SK-N-SH (cell line): ENCODE data around the gene TTC7B. TPM values are rescaled to one million over a fixed set of nuclear protein-coding genes. Genes with fewer than 3 reads are reported as not detected.

Experiments used
- CTCF ChIA-PET: fragments of 300-600, 350-600 bp; formaldehyde crosslinking; extraction: SDS; loops from one replicate; lab custom pipeline; 2021; lab: Yijun Ruan, JAX
- POLR2A ChIA-PET: fragments of 350-600 bp; sonication (Branson Sonifier 250); formaldehyde crosslinking; extraction: SDS; loops from one replicate; lab custom pipeline; 2020; ENCODE audit warnings: antibody characterized with exemption, inconsistent platforms; lab: Yijun Ruan, JAX
- DNase-seq: peaks from one replicate; pipeline ENCODE4 v3.0.0; 2012
- H2AFZ ChIP-seq: fragments of 200-600 bp; sonication (generic); 2 replicates; pipeline ENCODE4 v1.8.1; 2016; ENCODE audit warnings: antibody characterized with exemption, mild to moderate bottlenecking, low read depth
- H3F3A ChIP-seq: fragments of 200-600 bp; sonication (generic); replicated peaks from 2 replicates; pipeline ENCODE3; 2016; ENCODE audit warnings: antibody characterized with exemption, mild to moderate bottlenecking; ENCODE audit not compliant: insufficient read depth
- H3K27ac ChIP-seq, 2 experiments: fragments of 200-500 bp in 1 of 2; fragments of 200-600 bp in 1 of 2; sonication (Bioruptor generic) in 1 of 2; sonication (generic), shearing (Covaris generic) in 1 of 2; 2 replicates each; pipeline versions ENCODE4 v1.5.1 to v1.6.1; 2014 to 2016; ENCODE audit warnings: low read depth in 2 of 2, inconsistent platforms in 1 of 2, low read length in 1 of 2, mild to moderate bottlenecking in 1 of 2, mixed read lengths in 1 of 2
- H3K27me3 ChIP-seq: fragments of 200-600 bp; sonication (generic), shearing (Covaris generic); 2 replicates; pipeline ENCODE4 v1.6.1; 2016; ENCODE audit warnings: mixed run types; ENCODE audit not compliant: insufficient read depth
- H3K36me3 ChIP-seq, 2 experiments: fragments of 200-500 bp in 1 of 2; fragments of 200-600 bp in 1 of 2; sonication (Bioruptor generic) in 1 of 2; sonication (generic) in 1 of 2; replicated peaks in 1 of 2; 2 replicates each; pipeline versions ENCODE3 to v1.5.1; 2014 to 2016; ENCODE audit warnings: low read length in 1 of 2, mild to moderate bottlenecking in 1 of 2; ENCODE audit not compliant: insufficient read depth in 2 of 2, control insufficient read depth in 1 of 2
- H3K4me1 ChIP-seq, 2 experiments: fragments of 200-500 bp in 1 of 2; fragments of 200-600 bp in 1 of 2; sonication (Bioruptor generic) in 1 of 2; sonication (generic), shearing (Covaris generic) in 1 of 2; 2 replicates each; pipeline versions ENCODE4 v1.5.1 to v1.6.1; 2014 to 2016; ENCODE audit warnings: low read depth in 1 of 2, low read length in 1 of 2, mixed run types in 1 of 2; ENCODE audit not compliant: insufficient read depth in 2 of 2, control insufficient read depth in 1 of 2
- H3K4me2 ChIP-seq: fragments of 200-600 bp; sonication (generic), shearing (Covaris generic); 2 replicates; pipeline ENCODE4 v1.6.1; 2017; ENCODE audit warnings: mixed run types
- H3K4me3 ChIP-seq, 2 experiments: fragments of 200-500 bp in 1 of 2; fragments of 200-600 bp in 1 of 2; sonication (Bioruptor generic) in 1 of 2; sonication (generic), shearing (Covaris generic) in 1 of 2; 2 replicates each; pipeline versions ENCODE4 v1.5.1 to v1.8.1; 2014 to 2016; ENCODE audit warnings: low read depth in 2 of 2, inconsistent platforms in 1 of 2, low read length in 1 of 2, mild to moderate bottlenecking in 1 of 2, mixed read lengths in 1 of 2, moderate library complexity in 1 of 2
- H3K79me2 ChIP-seq: fragments of 200-600 bp; sonication (generic); 2 replicates; pipeline ENCODE4 v1.8.1; 2017; ENCODE audit warnings: mild to moderate bottlenecking; ENCODE audit not compliant: insufficient read depth
- H3K9ac ChIP-seq: fragments of 200-600 bp; sonication (generic); 2 replicates; pipeline ENCODE4 v1.6.1; 2017; ENCODE audit warnings: mixed run types
- H3K9me2 ChIP-seq: fragments of 200-600 bp; sonication (generic); 2 replicates; pipeline ENCODE4 v1.6.1; 2017; ENCODE audit warnings: mixed run types
- H3K9me3 ChIP-seq: fragments of 200-600 bp; sonication (generic); 2 replicates; pipeline ENCODE4 v1.6.1; 2017; ENCODE audit warnings: mixed run types, mild to moderate bottlenecking, moderate library complexity
- H4K20me1 ChIP-seq: fragments of 200-600 bp; sonication (generic); 2 replicates; pipeline ENCODE4 v1.6.1; 2017; ENCODE audit warnings: mild to moderate bottlenecking, mixed run types; ENCODE audit not compliant: insufficient read depth
- EZH2phosphoT487 ChIP-seq: fragments of 200-600 bp; sonication (generic); IDR thresholded peaks from 2 replicates; pipeline ENCODE4 v1.6.1; 2017; ENCODE audit warnings: low read depth, mixed run types, mild to moderate bottlenecking, antibody characterized with exemption, moderate library complexity, borderline replicate concordance
- FOXM1 ChIP-seq: IDR thresholded peaks from 2 replicates; pipeline ENCODE4 v1.4.0; 2012; ENCODE audit warnings: low read depth, mild to moderate bottlenecking
- GATA2 ChIP-seq: sonication (generic); formaldehyde crosslinking; IDR thresholded peaks from 2 replicates; pipeline ENCODE4 v1.5.0; 2020; ENCODE audit warnings: mild to moderate bottlenecking, missing genetic modification reagents
- JUND ChIP-seq: IDR thresholded peaks from 2 replicates; pipeline ENCODE4 v1.4.0; 2012
- MXI1 ChIP-seq: IDR thresholded peaks from 2 replicates; pipeline ENCODE4 v1.6.1; 2012; ENCODE audit warnings: mild to moderate bottlenecking, low read depth, low read length, improper control_type of control experiment
- NRF1 ChIP-seq: IDR thresholded peaks from 2 replicates; pipeline ENCODE4 v1.6.1; 2012; ENCODE audit warnings: low read depth, mild to moderate bottlenecking, low read length
- PBX3 ChIP-seq: IDR thresholded peaks from 2 replicates; pipeline ENCODE4; 2012
- SIN3A ChIP-seq: IDR thresholded peaks from 2 replicates; pipeline ENCODE4 v1.6.1; 2012; ENCODE audit warnings: low read depth, mild to moderate bottlenecking, low read length, moderate library complexity, borderline replicate concordance
- SMC3 ChIP-seq: IDR thresholded peaks from 2 replicates; pipeline ENCODE4 v1.6.1; 2012; ENCODE audit warnings: low read depth, low read length, improper control_type of control experiment
- TEAD4 ChIP-seq: IDR thresholded peaks from 2 replicates; pipeline ENCODE4 v1.4.0; 2012; ENCODE audit warnings: mild to moderate bottlenecking, borderline replicate concordance; ENCODE audit not compliant: insufficient read depth
- YY1 ChIP-seq: IDR thresholded peaks from 2 replicates; pipeline ENCODE4 v1.4.0; 2012; ENCODE audit warnings: low read depth, mild to moderate bottlenecking
- ZBTB33 ChIP-seq: IDR thresholded peaks from 2 replicates; pipeline ENCODE4 v1.4.0; 2012; ENCODE audit warnings: low read depth, borderline replicate concordance
- WGBS: methylation state at CpG from one replicate; pipeline ENCODE4 v1.1.6; 2017; ENCODE audit warnings: low lambda C conversion rate; 5-methylcytosine and 5-hydroxymethylcytosine counted together
- polyA plus RNA-seq, 3 experiments: library from polyadenylated mRNA; depleted of rRNA; stranded (reverse); fragments of >200 nt; gene quantifications; 2 replicates each; pipeline ENCODE4 v1.2.3, GENCODE V29; 2012
- TF ChIP-seq, protein P1 (sequence below): IDR thresholded peaks from 2 replicates; pipeline ENCODE4 v1.4.0; 2012; ENCODE audit warnings: low read depth
- TF ChIP-seq, protein P2 (sequence below): fragments of 200-600 bp; sonication (generic); IDR thresholded peaks from 2 replicates; pipeline ENCODE4 v1.6.1; 2017; ENCODE audit warnings: antibody characterized with exemption, mild to moderate bottlenecking, moderate library complexity
- TF ChIP-seq, protein P3 (sequence below): IDR thresholded peaks from 2 replicates; pipeline ENCODE4 v1.6.1; 2012; ENCODE audit warnings: mild to moderate bottlenecking, low read depth, low read length, moderate library complexity

The TTC7B gene
- polyA plus RNA-seq, 1 of the 3 experiments (the other 2 are of a cell fraction): 43.1 TPM

DNA sequence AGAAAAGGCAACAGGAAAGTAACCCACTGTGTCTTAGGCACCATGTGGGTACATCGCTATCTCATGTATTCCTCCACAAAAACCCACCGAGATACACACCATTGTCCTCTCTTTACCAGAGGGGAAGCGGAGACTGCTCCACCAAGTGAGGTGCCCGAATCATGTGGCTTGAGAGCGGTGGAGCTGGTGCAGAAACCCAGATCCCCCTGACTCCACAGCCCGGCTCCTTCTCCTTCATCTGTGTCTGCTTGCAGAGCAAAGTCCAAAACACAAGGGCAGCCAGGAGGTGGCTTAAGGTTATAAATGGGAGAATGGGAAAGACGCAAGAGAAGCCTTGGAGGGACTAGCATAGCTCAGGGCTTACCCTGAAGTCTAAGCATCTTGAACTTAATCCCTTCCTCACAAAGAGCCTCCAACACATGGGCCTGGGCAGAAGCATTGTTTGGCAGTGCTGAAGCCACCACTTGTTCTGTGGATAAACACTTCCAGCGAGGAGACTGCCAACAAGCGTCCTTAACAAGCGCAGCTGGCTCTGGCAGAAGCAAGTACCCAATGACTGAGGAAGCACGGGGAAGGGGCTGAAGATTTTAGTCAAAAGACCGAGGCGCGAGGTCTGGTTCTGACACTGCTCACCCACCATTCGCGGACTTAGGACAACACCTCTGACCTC, 83.0 kb downstream of the TTC7B start:
- no peak overlapping the region for H2AFZ ChIP-seq
- ChIA-PET CTCF (interaction anchor here (1.2 to 1.4 kb wide), 2 partner anchors 25 to 35 kb away, joined by 3 to 6 read pairs; no protein-coding TSS in a partner anchor), POLR2A (no interaction called here)
- no peaks in the 10 kb centered on the region for H3K4me1 ChIP-seq
- H3K4me2 ChIP-seq: no peak overlapping the region
- H3K27ac ChIP-seq: no peak overlapping the region
- TF ChIP-seq MXI1 (no peak), JUND (no peak), EZH2phosphoT487 (no peak), NRF1 (no peak), PBX3 (no peak)
- TF ChIP-seq, protein P1, sequence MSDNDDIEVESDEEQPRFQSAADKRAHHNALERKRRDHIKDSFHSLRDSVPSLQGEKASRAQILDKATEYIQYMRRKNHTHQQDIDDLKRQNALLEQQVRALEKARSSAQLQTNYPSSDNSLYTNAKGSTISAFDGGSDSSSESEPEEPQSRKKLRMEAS: no peak
- H3K9me3 ChIP-seq: no peaks in the 10 kb centered on the region
- no peak for DNase-seq
- H4K20me1 ChIP-seq: no peaks in the 10 kb centered on the region
- H3K9me2 ChIP-seq: no peaks in the 10 kb centered on the region
- no peak overlapping the region for H3K4me3 ChIP-seq
- no peaks in the 10 kb centered on the region for H3K36me3 ChIP-seq
- no peaks in the 10 kb centered on the region for H3K79me2 ChIP-seq
- 97% methylated on average over 15 of the region's 16 CpGs for WGBS
- no peak overlapping the region for H3K9ac ChIP-seq
- H3K27me3 ChIP-seq: no peaks in the 10 kb centered on the region
- no peaks in the 10 kb centered on the region for H3F3A ChIP-seq

GRCh38 chr14:90732718-90733117, 83.5 kb downstream of the TTC7B start:
- 99% methylated on average over 7 of the region's 7 CpGs for WGBS
- no peak overlapping the region for H3K4me3 ChIP-seq
- CTCF ChIA-PET: interaction anchor here (1.2 kb wide), 1 partner anchor 34 kb away, joined by 3 read pairs; no protein-coding TSS in a partner anchor
- no peak overlapping the region for H3K4me2 ChIP-seq
- no peak overlapping the region for H3K27ac ChIP-seq
- H3K9me2 ChIP-seq: no peaks in the 10 kb centered on the region
- H3K4me1 ChIP-seq: no peaks in the 10 kb centered on the region
- DNase-seq: no peak
- no peak overlapping the region for H2AFZ ChIP-seq
- TF ChIP-seq TEAD4: no peak
- no peak for TF ChIP-seq SMC3
- no peak for TF ChIP-seq SIN3A
- TF ChIP-seq, protein P2, sequence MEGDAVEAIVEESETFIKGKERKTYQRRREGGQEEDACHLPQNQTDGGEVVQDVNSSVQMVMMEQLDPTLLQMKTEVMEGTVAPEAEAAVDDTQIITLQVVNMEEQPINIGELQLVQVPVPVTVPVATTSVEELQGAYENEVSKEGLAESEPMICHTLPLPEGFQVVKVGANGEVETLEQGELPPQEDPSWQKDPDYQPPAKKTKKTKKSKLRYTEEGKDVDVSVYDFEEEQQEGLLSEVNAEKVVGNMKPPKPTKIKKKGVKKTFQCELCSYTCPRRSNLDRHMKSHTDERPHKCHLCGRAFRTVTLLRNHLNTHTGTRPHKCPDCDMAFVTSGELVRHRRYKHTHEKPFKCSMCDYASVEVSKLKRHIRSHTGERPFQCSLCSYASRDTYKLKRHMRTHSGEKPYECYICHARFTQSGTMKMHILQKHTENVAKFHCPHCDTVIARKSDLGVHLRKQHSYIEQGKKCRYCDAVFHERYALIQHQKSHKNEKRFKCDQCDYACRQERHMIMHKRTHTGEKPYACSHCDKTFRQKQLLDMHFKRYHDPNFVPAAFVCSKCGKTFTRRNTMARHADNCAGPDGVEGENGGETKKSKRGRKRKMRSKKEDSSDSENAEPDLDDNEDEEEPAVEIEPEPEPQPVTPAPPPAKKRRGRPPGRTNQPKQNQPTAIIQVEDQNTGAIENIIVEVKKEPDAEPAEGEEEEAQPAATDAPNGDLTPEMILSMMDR: no peak
- TF ChIP-seq GATA2: no peak
- no peak for TF ChIP-seq YY1
- TF ChIP-seq FOXM1: no peak
- TF ChIP-seq, protein P3, sequence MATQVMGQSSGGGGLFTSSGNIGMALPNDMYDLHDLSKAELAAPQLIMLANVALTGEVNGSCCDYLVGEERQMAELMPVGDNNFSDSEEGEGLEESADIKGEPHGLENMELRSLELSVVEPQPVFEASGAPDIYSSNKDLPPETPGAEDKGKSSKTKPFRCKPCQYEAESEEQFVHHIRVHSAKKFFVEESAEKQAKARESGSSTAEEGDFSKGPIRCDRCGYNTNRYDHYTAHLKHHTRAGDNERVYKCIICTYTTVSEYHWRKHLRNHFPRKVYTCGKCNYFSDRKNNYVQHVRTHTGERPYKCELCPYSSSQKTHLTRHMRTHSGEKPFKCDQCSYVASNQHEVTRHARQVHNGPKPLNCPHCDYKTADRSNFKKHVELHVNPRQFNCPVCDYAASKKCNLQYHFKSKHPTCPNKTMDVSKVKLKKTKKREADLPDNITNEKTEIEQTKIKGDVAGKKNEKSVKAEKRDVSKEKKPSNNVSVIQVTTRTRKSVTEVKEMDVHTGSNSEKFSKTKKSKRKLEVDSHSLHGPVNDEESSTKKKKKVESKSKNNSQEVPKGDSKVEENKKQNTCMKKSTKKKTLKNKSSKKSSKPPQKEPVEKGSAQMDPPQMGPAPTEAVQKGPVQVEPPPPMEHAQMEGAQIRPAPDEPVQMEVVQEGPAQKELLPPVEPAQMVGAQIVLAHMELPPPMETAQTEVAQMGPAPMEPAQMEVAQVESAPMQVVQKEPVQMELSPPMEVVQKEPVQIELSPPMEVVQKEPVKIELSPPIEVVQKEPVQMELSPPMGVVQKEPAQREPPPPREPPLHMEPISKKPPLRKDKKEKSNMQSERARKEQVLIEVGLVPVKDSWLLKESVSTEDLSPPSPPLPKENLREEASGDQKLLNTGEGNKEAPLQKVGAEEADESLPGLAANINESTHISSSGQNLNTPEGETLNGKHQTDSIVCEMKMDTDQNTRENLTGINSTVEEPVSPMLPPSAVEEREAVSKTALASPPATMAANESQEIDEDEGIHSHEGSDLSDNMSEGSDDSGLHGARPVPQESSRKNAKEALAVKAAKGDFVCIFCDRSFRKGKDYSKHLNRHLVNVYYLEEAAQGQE: no peak
- no peak for TF ChIP-seq ZBTB33
- TF ChIP-seq, all 33 proteins: peak for 0
- Histone ChIP-seq H4K20me1 (no peaks in the 10 kb centered on the region), H3K9me3 (no peaks in the 10 kb centered on the region), H3K79me2 (no peaks in the 10 kb centered on the region), H3K27me3 (no peaks in the 10 kb centered on the region), H3K36me3 (no peaks in the 10 kb centered on the region), H3F3A (no peaks in the 10 kb centered on the region), H3K9ac (no peak overlapping the region)
- POLR2A ChIA-PET: no interaction called here
